Ammon's horn (tissue), 1 donor: ENCODE data around the gene ATAD3C.
"Not testable (repeated sequence)": the region's sequence is repeated elsewhere in the genome, so short reads cannot be mapped to it uniquely, and the experiment has no call there.

ENCODE experiments used
- DNase-seq: peaks from one replicate; pipeline ENCODE4 v3.0.0-alpha.2; 2016; ENCODE audit warnings: low spot score

The ATAD3C gene

DNA sequence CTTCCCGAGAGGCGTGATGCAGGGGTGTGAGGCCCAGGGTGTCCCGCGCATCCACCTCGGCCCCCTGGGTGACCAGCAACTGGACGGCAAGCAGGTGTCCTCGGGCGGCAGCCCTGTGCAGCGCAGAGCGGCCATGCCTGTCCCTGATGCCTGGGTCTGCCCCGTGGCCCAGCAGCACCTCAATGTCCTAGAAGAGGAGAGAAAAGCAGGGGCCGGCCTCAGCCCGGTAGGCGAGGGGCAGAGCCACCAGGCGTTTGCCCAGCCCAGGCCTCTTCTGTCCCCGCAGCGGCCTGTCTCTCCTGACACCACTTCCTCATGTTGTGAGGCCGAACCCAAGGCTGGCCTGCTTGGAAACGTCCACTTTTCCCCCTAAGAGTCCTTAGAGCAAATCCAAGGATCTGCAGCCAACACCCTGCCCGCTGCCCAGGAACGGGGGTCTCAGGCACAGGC lies 30.1 kb upstream of the ATAD3C start:
- no peak for DNase-seq

DNA sequence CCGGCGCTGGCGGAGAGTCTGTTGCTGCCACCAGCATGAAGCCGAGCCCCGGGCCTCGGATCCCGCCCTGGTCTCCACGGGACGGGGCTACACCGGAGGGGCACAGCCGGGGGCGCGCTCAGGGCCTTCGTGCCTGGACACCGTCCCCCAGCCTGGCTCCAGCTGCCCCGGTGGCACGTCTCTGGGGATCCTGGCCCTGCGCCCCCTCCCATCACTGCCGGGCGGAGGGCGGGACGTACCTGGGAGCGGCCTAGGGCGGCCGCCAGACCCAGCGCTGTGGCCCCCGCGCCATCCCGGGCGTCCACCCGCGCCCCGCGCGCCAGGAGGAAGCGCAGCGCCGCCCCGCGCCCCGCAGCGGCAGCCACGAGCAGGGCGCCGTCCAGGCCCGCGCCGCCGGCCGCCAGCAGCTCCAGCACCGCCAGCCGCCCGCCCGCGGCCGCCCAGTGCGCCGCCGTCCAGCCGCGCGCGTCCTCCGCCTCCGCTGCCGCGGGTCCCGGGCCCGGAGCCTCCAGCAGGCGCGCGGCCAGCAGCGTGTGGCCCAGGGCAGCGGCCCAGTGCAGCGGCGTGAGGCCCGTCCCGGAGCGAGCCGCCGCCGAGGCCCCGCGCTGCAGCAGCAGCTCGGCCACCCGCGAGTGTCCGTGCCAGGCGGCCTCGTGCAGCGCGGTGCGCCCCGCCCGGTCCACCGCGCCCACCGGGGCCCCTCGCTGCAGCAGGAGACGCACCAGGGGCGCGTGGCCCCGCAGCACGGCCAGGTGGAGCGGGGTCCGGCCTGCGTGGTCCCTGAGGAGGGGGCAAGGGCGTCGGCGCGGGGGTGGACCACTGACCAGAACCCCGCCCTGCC lies 29.5 kb upstream of the ATAD3C start:
- DNase-seq: no peak

DNA sequence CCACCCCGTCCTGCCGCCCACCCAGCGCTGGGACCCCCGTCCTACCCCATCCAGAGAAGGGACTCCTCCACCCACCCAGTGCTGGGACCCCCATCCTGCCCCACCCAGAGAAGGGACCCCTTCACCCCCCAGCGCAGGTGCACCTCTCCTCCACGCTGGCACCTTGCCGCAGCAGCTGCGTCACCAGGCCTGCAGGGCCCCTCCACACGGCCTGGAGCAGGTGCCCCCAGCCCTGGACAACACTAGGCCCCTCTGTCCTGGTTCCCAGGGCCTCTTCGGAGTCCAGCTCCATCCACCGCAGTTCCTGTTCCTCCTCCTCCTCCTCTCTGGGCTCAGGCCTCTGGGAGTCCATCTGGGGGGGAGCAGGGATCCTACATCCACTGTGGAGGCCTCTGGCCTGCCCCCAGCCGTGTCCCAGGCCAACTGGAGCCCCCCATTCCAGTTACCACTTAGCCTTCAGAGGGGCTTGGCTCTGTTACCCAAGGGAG lies 28.8 kb upstream of the ATAD3C start:
- DNase-seq: no peak

DNA sequence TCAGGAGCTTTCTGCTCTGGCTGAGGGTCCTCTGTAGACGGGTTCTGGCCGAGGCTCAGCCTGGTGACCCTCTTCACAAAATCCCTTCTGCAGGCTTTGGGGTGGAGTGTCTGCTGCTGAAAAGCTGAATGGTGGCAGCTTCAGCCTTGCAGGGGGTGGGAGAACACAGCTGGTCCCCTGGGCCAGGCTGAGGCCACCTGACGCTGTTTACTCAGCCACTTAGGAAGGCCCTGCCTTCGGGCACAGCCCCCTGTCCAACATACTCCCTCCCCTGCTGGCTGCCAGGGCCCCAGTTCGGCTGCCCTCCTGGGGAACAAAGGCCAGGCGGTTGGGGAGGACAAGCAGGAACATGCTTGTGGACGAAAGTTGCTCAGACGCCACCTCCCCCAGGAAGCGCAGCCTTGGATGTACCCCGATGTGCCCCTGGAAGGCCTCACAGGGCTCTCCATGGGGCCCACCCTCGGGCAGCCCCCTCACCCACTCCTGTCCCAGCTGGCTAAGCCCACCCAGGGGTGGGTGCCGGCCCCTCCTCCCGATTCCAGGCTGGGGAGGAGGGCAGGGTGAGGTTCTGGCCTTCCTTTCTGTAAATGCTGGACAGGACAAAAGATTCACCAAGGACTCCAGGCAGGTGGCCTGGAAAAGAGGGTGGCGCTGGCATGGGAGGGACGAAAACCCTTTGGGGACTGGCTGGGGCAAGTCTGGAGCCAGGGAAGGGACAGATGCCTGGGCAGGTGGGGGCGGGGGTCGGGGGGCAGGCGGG lies 28.2 kb upstream of the ATAD3C start, which contains the start of gene ANKRD65:
ANKRD65 (minus strand) TSS at position 130 of the 760 bp plus-strand sequence. CDS start 271 bp downstream, outside the sequence.
- DNase-seq: peak; percentile 72

DNA sequence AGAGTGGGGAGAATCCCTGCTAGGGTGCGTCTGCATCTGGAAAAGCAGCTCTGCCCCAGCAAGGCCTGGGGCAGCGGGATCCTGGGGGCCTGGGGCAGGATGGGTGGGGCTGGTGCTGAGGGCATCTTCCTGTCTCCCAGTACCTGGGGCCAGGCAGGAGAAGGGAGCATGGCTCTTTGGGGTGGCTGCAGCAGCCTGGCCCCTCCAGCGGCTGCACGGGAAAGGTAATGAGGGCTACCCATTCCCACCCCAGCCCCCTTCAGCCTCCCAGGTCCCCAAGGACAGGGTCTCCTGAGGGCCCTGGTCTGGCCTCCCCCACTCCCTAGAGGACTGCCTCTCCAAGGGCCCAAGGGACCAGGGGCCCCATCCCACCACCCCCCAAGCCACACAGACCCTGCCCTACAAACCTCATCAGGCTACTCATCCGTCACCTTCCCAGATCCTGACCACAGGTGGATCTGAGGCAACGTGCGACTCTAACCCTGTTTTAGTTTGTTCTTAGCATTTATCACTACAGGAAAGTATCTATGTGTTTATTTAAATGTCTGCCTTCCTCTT lies 27.5 kb upstream of the ATAD3C start:
- no peak for DNase-seq

DNA sequence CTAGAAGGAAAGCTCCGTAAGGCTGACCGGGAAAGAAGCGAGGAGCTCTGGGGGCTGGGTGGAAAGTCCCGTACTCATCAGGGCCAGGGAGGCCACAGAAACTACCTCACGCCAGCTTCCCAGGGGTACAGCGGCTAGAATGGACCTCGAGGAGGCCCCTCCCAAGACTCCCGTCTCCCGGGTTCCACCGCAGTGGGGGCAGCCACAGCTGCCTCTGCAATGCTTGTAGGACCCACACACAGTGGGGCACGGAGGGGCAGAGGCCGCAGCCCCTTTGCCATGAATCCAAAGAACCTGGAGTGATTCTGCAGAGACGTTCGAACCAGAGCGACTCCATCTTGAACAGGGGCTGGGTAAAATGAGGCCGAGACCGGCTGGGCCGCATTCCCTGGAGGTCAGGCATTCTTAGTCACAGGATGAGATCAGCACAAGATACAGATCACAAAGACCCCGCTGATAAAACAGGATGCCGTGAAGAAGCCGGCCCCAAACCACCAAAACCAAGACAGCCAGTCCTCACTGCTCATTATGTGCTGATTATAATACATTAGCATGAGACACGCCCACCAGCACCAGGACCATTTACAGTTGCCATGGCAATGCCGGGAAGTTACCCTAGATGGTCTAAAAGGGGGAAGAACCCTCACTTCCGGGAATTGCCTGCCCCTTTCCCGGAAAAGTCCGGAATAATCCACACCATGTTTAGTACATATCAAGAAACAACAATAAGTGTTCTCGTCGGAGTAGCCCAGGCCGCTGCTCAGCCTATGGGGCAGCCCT lies 26.8 kb upstream of the ATAD3C start:
- no peak for DNase-seq

DNA sequence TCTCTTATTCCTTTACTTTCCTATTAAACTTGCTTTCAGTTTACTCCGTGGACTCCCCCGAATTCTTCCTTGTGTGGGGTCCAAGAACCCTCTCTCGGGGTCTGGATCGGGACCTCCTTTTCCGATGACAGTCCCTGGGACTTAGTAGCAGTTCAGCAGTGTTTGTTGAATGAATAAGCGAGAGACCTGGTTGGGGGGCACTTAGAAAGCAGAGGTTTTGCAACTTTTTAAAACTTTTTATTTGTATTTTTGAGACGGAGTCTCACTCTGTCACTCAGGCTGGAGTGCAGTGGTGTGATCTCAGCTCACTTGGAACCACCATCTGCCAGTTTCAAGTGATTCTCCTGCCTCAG lies 26.3 kb upstream of the ATAD3C start:
- no peak for DNase-seq

DNA sequence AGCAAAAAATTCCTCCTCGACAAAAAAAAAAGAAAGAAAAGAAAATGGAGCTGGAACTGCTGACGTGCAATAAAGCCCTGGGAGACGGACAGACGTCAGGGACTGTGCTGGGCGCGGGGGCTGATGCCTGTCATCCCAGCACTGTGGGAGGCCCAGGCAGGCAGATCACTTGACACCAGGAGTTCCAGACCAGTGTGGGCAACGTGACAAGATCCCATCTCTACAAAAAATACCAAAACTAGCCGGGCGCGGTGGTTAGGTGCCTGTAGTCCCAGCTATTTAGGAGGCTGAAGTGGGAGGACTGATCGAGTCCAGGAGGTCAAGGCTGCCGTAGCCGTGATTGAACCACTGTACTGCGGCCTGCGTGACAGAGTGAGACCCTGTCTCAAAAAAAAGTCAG lies 24.8 kb upstream of the ATAD3C start:
- DNase-seq: no peak

DNA sequence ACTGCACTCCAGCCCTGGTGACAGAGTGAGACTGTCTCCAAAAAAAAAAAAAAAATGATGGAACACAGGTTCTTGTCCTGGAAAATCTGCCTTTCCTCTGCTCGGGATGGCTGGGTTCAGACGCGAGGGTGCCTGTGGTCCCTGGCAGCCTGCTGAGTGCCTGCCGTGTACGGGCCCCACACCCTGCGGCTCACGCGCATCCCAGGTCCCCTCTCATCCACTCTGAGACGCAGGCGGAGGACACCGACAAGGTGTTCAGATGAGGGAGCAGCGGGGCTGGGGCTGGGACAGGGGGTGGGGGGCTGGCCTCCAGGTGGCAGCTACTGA lies 24.1 kb upstream of the ATAD3C start:
- DNase-seq: no peak

DNA sequence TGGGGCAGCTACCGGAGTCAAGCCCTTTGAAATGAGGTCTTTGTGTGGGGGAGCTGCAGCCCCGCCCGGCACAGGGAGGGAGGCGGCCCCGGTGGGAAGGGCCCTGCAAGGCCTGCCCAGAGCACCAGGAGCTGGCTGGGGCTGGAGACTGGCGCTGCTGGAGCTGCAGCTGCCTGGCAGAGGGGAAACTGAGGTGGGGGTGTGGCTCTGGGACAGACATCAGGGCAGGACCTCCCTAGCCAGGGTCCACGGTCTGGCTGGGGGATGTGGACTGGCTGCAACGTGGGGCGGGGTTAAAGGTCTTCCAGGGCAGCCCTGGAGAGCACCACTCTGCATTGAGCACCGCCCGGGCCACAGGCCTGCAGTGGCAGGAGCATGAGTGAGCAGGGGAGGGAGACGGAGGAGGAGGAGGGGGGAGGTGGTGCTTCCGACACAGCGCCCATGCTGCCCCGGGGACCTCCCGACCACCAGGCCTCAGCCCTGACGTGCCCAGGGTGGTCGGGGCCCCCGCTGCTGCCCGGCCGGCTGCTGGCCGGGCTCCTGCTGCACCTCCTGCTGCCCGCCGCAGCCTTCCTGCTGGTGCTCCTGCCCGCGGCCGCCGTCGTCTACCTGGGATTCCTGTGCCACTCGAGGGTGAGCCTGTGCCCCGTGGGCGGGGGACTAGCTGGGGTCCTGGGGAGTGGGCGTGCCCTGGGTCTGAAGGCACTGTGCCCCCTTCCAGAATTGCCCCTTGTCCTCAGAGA lies 23.6 kb upstream of the ATAD3C start:
- peak; percentile 89 for DNase-seq

DNA sequence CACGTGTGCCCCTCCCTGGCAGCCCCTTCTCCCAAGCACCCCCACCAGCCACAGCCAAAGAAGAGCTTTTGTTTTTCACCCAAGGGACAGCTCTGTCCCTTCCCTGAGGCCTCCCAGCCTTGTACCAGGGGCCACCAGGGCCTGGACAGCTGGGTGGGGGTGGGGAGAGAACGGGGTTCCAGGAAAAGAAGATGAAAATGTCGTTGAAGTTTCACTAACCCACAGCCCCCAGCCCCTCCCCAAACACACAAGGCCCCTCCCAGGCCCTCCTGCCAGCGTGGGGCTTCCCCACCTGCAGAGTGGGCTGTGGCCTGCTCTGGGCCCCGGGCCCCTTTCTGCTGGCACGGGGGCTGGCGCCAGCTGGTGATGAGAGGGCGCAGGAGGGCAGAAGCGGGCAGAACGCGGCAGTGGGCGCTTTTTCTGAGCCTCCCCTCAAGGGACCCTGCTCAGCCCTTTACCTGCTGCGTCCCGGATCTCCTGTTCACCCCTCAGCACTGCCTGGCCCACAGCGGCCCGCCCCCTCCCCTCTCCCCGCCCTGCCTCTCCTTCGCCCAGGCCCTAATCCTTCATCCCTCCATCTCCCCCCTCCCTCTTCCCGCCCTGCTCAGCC lies 22.9 kb upstream of the ATAD3C start:
- DNase-seq: peak; percentile 87

DNA sequence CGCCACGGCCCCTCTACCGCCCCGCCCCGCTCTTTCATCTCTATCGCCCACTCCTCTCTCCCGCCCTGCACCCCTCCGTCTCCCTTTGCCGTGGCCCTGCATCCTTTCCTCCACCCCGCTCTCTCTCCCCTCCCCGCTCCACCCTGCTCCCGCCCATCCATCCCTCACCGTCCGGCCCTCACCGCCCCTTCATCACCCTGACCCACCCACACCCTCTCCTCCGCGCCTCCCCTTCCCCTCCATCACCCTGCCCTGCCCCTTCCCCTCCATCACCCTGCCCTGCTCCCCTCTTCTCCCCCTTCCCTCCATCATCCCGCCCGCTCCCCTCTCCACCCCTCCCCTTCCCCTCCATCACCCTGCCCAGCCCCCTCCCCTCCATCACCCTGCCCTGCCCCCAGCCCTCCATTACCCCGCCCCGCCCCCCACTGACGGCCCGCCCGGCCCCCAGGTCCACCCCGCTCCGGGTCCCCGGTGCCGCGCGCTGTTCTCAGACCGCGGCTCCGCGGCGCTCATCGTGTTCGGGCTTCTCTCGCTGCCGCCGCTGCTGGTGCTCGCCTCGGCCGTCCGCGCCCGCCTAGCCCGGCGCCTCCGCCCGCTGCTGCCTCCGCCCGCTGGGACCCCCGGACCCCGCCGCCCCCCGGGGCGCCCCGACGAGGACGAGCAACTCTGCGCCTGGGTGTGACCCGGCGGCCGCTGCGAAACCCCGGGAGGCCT lies 22.2 kb upstream of the ATAD3C start:
- peak; percentile 84 for DNase-seq

DNA sequence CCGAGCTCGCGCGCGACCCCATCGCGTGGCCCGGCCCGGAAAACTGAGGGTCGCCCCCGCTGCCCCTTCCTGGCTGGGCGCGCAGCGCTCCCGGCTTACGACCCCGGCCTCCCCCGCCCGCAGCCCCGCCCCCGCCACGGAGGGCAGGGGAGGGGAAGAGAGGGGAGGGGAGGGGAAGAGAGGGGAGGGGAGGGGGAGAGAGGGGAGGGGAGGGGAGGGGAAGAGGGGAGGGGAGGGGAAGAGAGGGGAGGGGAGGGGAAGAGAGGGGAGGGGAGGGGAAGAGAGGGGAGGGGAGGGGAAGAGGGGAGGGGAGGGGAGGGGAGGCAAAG lies 21.7 kb upstream of the ATAD3C start:
- no peak for DNase-seq

DNA sequence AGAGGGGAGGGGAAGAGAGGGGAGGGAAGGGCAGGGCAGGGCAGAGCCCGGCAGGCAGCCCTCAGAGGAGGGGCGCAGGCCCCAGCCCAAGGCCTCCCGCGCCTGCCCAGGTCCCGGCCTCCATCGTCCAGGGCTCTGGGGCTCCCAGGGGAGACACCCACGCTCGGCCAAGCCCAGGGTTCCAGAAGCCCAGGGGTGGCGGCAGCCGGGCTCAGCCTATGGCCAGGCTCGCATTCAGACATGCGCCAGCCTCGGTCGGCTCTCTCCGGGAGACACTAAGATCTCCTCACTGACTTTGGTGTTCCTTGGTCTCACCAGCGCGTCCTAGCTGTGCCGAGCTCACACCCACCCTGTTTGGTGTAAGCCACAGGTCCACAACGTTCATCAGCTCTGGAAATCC lies 21.3 kb upstream of the ATAD3C start:
- no peak for DNase-seq

DNA sequence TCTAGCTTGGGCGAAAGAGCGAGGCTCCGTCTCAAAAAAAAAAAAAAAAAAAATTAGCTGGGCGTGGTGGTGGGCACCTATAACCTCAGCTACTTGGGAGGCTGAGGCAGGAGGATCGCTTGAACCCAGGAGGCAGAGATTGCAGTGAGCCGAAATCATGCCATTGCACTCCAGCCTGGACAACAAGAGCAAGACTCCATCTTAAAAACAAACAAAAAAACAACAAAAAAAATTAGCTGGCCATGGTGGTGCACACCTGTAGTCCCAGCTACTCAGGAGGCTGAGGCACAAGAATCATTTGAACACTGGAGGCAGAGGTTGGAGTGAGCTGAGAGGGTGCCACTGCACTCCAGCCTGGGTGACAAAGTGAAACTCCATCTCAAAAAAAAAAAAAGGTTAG lies 20.5 kb upstream of the ATAD3C start:
- DNase-seq: not testable (repeated sequence)

DNA sequence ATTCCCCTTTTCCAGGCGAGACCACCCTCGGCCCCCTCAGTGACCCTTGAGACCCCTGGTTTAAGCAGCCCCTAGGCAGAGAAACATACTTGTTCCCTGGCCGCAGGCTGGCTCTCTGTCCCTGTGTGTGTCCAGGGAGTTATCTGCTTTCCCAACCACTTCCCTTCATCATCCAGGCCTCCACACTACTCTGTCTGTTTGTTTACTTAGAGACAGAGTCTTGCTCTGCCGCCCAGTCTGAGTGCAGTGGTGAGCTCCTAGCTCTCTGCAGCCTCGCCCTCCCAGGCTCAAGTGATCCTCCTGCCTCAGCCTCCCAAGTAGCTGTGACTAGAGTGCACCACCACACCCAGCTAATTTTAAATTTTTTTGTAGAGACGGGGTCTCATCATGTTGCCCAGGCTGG lies 19.8 kb upstream of the ATAD3C start:
- no peak for DNase-seq

DNA sequence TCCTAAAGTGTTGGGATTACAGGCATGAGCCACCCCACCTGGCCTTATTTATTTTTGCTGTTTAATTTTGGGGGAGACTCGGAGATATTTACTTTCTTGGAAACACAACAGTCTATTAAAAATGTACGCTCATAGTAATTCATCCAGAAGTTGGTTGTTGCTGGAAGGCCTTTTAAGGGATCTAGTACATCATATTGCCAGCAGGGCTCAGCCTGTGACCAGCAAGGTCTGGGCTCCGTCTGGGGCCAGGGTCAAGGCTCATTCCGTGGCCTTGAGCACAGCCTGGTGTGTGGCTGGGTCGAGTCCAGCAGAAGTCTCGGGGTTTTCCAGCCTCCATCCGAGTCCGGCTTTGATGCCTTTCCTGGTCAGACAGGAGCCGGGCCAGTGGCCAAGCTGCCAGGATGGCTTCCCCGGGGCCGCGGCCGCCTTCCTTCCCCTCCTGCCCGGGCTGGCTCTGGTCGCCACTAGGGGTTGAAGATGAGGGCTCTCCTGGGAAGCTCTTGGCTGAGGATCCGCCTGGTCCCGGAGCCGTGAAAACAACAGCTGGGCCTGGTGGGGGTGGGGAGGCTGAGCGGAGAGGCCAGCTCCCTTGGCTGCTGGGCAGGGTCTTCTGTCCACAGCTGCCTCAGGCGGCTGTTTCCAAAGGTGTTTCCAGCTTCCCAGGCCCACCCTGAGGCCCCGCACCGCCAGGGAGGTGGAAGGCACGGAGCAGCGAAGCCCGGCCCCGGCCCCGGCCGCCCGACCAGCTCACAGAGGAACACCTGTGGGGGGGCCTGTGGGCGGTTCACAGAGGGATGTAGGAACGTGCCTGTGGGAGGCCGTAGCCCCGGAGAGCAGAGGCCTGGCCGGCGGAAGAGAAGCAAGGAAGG lies 19.1 kb upstream of the ATAD3C start:
- peak; percentile 79 for DNase-seq

DNA sequence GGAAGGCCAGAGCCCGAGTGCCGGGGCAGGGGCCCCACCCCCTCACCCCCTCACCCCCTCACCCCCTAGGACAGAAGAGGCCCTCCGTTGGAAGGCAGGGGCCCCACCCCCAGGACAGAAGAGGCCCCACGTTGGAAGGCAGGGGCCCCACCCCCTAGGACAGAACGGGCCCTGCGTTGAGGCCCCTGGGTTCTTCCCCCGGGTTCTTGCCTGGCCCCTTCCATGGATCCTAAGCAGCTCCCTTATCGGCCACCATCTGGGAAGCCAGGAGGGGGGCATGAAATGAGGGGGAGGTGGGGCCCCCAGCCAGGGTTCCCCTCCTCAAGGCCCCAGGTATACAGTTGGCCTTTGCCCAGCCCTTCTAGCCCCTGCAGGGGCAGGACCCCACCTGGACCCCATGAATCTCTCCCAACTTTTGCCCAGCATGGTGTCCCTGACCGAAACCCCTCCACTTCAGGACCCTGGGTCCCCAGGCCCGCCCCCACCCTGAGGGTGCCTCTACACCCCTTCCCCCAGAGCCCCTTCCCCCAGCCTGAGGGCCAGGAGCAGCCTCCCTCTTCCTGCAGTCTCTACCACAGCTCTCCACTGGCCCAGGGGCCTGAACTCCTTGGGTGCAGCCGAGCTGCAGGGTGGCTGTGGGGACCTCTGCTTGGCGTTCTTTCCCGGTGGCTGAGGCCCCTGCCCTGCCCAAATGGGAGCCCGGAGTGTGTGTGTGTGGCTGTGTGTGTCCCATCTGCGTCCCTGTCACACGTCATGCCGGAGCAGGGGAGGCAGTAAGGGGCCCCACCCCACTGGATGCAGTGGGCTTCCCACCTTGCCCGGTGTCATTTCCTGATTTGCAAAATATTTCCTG lies 18.3 kb upstream of the ATAD3C start:
- no peak for DNase-seq
